CD4-positive, alpha-beta T cell treated with Interleukin-17A for 4 hours (primary cell): ENCODE results near the gene ITGB1.
"Not testable (repeated sequence)": the region's sequence is repeated elsewhere in the genome, so short reads cannot be mapped to it uniquely, and the experiment has no call there.

Experiments used
- DNase-seq: peaks from one replicate; pipeline ENCODE4 v3.0.0-alpha.2; 2020; ENCODE audit warnings: mixed read lengths

The ITGB1 gene

DNA sequence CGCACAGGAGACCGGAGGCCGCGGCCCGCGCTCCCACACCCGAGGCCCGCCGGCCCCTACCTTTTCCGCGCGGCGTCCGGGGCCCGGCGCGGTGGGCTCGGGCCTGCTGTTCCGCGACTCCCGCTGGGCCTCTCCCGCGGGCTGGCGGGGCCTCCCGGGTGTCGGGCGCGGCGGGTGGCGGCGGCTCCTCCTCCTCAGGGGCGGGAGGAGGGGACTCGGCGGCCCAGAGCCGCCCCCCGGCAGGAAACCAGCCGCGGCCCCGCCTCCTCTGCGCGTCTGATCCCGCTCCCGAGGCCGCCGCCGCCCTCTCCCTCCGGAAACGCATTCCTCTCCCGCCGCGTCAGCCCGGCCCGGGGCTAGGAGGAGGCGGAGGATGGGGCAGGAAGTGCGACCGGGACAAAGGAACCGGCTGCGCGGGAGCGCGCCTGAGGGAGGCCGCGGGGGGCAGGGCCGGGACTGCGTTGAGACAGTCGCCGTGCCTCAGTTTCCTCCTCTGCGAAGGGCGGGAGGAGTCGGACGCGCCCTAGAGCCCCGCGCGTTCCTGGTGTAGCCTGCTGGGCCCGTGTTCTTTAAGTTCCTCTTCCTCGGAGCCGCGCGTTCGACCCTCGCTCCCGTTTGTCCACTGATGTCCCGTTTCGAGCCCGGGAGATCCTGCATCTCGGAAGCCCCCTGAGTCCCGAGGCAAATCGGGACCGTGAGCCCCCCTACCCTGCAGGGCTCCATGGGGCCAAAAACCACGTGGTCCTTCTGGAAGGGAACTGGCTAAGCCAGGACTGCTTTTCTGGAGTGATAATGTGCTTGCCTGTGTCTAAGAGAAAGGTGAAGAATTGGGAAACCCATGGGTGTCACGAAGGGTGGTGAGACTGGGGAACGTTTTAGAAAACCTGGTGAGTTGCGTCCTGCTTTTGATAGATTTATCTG is at the start of gene ITGB1:
TSS of gene ITGB1 (minus strand) at position 146 of the 921 bp plus-strand sequence. CDS start 22,672 bp downstream, outside the sequence.
- DNase-seq, result peak; percentile 88

DNA sequence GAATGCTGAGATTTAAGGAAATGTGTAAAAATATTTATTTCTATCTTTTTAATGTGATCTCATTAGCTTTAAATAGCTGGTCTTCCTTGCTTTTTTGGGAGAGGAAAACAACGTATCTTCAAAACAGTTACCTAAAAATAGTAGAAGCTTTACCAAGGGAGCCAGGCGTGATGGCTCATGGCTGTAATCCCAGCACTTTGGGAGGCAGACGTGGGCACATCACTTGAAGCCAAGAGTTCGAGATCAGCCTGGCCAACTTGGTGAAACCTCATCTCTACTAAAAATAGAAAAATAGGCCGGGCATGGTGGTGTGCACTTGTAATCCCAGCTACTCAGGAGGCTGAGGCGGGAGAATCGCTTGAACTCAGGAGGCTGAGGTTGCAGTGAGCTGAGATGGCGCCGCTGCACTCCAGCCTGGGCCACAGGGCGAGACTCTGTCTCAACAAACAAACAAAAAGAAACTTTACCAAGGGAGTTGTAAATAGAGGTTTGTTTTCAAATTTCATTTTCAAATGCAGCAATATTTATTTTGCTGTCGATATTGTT is 48.4 kb upstream of the ITGB1 start:
- DNase-seq, result no peak

DNA sequence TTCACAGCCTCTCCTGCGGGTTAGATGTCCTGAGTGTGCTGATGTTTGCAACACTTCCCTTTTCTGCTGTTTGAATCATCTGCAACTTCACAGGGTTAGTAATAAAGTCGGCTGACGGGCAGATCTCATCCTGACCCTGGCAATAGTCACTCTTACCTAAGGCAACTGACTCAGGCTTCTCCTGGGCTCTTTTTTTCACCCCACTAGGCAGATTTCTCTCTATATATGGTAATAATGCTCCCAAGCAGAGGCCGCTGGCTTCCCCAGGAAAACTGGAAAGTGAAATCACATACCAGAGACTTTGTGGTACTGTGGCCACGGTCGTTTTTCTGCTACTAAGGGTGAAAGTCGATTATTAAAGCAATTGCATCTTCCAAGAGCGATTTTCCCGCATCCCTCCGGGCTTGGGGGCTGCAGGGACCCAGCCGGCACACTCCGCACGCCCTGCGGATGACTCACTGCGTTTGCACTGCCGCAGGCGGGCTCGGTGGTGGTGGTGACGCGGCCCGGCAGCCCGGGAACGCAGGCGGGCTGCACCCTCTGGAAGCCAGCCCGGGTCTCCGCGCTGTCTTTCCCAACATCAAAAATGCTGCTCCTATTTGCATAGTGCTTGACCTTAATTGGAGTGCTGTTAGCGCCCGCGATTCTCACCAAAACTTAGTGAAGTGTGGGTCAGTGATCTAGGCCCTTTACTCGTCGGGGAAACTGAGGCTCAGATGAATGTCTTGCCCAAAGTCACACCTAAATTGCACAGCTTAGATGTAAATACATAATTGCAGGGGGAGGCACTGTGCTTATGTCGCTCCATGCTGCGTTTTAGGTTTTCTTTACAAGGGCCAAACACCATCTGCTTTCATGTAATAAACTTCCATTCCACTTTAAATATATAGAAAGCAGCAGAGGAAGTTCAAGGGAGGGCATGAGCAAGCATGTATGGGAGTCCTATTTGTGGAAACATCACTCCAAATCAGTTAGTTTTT is 47.6 kb upstream of the ITGB1 start:
- DNase-seq, result peak; percentile 69

DNA sequence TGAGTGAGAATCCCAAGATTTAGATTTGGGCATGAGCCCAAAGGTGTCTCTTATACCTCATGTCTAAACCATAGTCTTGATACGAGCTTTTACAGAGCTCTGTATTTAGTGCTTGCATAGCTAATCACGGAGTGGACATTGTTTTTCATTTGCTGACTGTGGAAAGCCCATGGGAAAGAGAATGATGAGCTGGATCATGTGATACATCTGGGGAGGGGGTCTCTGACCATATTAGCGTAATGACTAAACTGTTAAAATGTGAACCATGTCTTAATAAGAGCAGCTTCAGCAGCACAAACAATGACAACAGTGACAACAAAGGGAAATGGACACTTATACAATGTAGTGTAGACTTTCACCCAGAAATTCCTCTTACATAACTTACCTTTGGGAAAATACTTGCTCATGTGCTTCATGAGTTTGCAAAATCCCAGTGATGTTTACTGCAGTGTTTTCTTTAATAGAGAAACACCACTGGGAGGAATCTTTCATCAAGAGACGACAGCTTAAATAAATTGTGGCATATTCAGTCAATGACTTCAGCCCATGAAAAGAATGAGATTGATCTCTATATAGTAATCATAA is 44.0 kb upstream of the ITGB1 start:
- no peak for DNase-seq

DNA sequence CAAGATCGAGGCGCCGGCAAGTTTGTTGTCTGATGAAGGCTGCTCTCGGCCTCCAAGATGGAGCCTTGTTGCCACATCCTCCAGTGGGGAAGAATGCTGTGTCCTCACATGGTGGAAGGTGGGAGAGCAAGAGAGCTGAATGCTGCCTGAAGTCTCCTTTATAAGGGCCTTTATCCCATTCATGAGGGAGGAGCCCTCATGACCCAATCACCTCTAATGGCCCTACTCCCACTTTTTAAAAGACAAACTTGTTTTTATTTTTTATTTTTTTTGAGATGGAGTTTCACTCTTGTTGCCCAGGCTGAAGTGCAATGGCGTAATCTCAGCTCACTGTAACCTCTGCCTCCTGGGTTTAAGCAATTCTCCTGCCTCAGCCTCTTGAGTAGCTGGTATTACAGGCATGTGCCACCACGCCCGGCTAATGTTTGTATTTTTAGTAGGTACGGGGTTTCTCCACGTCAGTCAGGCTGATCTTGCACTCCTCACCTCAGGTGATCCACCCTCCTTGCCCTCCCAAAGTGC is 40.1 kb upstream of the ITGB1 start:
- DNase-seq, result not testable (repeated sequence)

DNA sequence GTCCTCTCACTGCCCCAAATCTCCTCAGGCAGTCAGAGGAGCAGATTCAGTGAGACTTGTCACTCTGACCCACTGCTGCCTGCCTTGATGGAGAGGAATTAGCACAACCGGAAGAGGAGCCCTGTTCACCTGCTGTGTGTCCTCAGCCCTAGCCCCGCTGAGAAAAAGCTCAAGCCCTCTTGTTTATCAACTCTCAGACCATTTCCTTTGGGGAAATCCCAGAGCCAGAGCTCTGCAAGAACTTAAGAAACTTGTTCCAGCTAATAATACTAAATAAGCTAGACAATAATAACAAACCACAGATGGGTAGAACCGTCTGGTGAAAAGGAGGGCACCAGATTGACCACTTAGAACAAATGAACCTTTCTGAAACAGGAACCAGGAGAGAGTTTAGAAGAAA is 37.7 kb upstream of the ITGB1 start:
- no peak for DNase-seq

DNA sequence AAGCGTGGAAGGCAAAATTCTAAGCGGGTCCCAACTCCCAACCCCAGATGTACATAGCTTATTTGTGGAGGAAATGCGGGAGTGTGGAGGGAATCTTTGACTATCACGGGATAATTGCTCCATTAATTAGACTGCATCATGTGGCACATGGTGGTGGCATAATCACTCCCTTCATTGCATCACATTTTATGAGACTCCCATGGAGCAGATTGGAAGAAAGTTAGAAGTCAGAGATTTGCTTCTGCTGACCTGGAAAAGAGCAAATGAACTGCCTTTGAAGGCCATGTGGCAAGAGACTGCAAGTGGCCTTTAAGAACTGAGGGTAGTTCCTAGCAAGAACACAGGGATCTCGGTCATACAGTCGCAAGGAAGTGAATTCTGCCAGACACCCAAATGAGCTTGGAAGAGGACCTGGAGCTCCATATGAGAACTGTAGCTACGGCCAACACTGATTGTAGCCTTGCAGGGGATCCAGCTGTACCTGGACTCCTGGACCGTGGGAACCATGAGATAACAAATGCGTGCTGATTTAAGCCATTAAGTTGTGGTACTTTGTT is 37.1 kb upstream of the ITGB1 start:
- DNase-seq, result no peak

DNA sequence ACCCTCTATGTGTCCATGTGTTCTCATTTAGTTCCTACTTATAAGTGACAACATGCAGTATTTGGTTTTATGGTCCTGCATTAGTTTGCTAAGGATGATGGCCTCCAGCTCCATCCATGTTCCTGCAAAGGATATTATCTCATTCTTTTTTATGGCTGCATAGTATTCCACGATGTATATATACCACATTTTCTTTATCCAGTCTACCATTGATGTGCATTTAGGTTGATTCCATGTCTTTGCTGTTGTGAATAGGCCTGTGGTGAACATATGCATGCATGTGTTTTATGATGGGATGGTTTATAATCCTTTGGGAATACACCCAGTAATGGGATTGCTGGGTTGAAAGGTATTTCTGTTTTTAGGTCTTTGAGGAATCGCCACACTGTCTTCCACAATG is 36.6 kb upstream of the ITGB1 start:
- DNase-seq, result not testable (repeated sequence)

DNA sequence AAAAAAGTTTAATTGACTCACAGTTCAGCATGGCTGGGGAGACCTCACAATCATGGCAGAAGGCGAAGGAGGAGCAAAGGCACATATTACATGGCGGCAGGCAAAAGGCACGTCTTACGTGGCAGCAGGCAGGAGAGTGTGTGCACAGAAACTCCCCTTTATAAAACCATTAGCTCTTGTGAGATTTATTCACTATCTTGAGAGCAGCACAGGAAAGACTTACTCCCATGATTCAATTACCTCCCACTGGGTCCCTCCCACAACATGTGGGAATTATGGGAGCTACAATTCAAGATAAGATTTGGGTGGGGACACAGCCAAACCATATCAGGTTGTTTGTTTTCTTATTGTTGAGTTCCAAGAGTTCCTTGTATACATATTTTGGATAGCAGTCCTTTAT is 34.3 kb upstream of the ITGB1 start:
- DNase-seq, result not testable (repeated sequence)

DNA sequence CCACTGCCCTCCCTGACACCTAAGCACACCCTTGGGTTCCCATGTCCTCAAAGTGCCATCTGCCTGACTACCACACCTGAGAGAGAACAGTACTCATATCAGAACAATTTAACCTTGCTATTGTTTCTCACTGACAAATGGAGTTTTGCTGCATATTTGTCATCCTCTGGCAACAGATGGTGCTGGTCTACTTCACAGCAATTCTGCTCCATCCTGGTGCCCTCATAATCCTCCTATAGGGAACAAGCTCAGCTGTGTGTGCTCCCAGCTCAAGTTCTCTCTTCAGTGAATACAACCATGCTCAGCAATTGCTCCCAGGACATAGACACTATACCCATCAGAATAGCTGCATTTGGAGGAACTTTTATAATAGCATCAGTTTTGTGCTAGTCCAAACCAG is 32.8 kb upstream of the ITGB1 start:
- DNase-seq, result no peak

DNA sequence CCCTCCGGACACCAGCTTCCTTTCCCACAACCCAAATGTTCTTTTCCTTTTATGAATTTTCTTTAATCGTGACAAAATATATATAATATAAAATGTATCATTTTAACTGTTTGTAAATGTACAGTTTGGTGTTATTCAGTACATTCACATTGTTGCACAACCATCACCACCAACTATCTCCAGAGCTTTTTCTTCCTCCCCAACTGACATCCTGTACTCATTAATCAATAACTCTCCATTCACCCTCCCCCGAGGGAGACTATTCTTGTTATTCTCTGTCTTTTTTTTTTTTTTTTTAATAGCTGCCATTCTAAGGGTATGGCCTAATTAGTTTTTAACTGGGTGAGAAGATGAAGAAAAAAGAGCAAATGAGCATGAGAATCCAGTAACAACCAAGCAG is 30.6 kb upstream of the ITGB1 start:
- no peak for DNase-seq

DNA sequence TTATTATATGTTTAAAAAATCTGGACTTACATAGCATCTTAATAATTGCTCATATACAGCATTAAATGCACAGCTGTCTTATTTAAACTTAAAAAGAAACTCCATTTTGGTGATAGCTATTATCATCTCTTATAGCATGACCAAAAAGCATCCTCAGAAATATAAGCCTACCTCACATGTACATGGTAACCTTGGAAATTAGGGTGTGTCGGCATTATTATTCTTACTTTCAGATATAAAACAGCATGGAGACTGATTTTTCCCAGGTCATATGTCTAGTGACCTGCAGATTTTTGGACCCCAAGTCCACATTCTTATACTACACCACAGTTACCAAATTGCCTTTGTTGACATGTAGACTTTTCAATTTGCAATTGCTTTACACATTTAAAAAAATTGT is 29.1 kb upstream of the ITGB1 start:
- no peak for DNase-seq

DNA sequence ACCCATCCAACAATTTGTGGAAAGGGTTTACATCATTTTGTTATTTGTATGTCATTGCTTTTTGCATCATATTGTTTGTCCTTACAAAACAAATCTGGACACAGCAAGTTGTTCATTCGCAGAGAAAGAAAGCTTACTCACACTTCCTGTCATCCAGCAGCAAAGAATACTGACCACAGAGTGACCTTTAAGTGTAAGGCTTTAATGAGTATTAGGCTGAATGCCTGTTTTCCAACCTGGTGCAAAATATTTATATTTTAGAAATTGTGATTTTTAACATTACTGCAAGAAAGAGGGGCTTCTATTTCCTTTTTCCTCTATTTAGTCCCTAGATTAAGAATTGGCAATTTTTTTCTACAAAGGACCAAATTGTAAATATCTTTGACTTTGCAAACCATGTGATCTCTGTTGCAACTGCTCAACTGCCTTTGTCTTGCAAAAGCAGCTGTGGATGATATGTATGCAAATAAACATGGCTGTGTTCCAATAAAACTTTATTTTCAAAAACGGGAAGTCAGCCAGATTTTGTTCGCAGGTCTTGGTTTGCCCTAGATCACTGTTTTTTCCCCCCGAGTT is 27.8 kb upstream of the ITGB1 start:
- DNase-seq, result no peak

DNA sequence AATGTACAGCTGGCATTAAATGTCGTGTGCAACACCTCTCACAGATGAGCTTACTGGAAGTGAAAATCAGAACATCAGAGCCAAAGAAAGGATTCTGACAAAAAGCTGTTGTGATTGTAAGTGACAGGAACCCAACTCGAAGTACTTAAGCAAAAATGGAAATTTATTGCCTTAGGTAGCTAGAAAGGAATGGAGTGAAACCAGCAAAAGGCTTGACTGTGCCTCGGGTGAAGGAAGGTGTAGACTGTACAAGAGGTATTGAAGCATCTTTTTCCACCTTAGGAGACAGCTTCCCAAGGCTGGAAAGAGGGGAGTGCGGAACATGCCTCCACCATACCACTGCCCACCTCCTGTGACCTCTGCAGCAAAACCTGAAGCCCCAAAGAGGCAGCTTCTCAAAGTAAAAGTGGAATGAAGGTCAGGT is 27.3 kb upstream of the ITGB1 start:
- no peak for DNase-seq

DNA sequence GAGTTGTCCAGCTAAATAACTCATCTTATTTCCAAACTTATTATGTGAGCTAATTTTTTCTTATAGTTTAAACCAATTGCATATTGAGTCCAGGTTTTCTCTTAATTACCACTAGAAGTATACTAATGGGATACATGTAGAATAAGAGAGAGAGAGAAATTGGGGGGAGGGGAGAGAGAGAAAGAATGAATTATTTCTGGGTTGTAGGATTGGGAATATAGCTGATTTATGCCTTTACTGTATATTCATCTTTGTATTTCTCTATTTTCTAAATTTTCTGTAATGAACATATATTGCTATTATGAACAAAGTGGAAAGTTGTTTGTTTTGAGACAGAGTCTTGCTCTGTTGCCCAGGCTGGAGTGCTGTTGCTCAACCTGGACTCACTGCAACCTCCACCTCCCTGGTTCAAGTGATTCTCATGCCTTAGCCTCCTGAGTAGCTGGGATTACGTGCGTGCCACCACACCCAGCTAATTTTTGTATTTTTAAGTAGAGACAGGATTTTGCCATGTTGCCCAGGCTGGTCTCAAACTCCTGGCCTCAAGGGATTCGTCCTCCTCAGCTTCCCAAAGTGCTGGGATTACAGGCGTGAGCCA is 26.1 kb upstream of the ITGB1 start:
- no peak for DNase-seq

DNA sequence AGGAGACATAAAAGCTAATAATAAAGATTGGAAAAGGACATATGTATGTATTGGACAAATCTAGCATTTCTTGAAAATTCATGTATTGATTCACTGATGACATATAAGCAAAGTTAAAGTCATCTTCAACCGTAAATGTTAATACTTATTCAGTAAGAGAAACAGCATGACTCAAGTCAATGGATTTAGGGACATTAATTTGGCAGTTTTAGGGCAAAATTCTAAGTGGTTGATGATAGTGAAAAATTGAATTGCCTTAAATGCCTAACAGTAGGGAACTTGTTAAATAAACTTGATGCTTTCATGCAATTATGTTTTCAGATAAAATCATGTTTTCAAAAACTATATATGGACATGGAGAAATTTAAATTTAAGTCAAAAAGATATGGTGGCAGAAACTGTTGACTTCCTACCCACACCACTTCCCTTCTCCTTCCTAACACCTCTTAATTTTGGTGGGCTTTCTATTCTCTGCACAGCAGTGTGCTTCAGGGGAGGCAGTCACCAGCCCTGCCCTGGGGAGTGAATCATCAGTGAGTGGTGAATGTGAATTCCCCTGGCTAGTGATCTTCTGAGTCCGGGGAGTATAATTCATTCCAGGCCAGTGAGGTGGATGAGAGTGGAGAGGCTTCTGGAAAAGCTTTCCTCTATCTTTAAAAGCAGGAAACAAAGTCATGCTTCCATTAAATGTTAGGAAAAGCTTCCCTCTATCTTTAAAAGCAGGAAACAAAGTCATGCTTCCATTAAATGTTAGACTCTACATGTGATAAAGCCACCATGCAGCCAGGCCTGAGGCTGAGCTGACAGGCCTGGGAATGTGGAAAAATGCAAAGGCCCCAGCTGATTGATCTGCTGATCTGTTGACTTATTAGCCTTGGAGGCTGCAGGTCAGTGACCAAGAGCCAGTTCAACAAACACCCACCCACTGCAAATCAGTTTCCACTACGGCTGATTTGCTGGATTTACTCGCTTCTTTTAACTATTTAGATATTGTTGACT is 25.2 kb upstream of the ITGB1 start:
- DNase-seq, result peak; percentile 30

DNA sequence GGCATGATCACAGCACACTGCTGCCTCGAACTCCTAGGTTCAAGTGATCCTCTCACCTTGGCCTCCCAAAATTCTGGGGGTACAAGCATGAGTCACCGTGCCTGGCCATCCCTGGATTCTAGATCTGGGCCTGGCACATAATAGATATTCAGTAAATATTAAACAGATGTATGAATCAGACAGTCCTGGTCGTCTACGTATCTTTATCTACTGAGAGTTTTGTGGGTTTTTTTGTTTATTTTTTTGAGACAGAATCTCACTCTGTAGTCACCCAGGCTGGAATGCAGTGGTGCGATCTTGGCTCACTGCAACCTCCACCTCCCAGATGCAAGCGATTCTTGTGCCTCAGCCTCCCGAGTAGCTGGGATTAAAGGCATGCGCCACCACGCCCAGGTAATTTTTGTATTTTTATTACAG is 24.3 kb upstream of the ITGB1 start:
- DNase-seq, result no peak

DNA sequence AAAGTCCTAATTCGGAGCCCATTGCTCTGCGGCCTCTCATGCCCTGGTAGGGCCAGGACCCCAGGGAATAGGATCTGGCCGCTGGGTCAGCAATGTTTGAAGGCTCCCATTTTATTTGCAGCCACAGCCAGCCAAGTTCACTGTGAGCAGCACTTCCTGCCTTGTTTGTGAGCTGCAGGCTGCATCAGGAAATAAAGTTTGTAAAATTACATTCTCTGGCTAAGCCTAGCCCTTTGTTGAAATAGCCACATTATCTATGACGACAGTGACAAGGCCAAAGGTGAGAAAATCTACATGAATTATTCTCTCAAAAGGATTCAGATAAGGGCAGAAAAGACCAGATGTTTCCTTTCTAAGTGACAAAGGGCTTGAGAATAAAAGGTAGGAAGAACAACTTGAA is 23.7 kb upstream of the ITGB1 start:
- DNase-seq, result peak; percentile 19

DNA sequence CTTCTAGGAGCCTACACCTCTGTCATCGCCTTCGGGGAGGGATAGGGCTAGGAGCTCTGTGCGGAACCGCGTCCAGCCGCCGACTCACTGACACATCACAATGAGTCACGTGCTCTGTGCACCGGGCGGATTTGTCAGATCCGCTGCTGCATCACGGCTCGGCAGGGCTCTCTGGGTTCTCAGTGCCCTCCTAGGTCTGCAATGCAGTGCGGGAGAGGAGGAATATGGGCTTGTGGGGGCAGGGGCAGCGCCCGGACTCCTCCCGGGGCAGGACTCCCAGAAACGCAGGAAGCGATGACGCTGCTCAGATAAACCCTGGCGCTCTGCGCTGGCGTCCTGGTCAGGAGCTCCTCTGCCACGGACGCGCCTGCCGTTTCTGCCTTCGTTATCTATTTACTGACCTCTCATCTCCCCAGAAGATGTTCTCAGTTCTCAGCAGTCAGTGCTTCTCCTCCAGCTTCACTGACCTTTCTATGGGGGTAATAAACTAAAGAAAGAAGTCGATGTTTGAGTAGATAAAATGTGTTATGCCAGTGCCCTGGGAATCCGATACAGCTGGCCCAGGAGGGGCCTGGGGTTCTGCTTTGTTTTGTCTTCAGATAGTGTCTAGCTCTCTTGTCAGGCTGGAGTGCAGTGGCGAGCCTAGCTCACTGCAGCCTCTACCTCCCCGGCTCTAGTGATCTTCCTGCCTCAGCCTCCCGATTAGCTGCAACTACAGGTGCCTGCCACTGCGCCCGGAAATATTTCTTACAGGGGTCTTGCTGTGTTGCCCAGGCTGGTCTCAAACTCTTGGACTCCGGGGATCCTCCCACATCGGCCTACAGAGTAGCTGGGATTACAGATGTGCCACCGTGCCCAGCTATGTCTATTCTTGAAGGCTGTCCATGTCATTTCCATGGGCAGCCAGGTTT is 22.8 kb upstream of the ITGB1 start:
- DNase-seq, result peak; percentile 91
